Activated CD4-positive, CD25-positive, alpha-beta regulatory T cell (primary cell): ENCODE data around the gene JUNB.

Experiments used
- DNase-seq, 4 experiments: peaks; one replicate each; lab custom pipeline; 2025; lab: John Stamatoyannopoulos, UW

JUNB gene

DNA sequence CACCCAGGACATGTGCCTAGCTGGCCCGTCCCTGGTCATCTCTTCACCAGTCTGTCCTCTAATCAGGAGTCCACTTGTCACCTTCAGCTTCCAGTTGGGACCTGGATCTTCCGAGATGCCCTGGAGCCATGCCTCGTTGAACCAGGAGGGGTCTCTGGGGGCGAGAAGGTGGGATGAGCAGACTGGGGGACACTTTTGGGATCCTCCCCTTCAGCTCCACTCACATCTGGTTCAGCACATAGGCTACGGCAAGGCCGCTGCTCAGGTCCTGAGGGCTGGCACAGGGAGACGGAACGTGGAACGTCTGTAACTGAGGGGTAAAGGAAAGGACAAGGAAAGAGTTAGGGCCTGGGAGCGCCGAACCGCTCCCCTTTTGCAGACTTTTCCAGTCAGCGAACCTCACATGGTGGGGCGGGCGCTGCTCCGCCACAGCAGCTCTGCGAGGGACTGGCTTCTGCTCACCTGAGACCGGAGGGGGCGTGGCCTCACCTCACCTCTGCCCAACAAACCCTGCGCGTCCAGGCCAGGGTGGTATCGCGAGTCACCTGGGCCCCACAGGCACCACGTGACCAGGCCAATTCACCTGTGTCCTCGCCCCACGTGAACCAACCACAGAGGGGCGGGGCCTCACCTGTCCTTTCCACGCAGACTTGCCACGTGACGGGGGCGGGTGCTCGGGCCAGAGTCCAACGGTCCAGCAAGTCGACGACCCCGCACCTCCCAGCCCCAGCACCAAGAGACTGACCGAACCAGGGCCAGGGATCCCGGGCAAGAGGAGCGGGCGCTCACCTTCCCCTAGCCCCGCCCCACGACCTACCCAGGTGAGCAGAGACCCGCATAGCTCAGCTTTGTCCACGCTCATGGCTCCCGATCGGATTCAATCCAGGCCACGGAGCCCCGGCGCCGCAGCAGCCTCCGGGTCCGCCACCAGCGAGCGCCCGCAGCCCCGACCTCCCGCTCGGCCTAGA is 16.4 kb upstream of the JUNB start, which contains the start of gene HOOK2:
HOOK2 (minus strand) TSS at position 965 of the 968 bp plus-strand sequence; CDS start at position 862, 103 bp downstream.
- DNase-seq, result peak in 1 of 4 experiments; percentile 25

DNA sequence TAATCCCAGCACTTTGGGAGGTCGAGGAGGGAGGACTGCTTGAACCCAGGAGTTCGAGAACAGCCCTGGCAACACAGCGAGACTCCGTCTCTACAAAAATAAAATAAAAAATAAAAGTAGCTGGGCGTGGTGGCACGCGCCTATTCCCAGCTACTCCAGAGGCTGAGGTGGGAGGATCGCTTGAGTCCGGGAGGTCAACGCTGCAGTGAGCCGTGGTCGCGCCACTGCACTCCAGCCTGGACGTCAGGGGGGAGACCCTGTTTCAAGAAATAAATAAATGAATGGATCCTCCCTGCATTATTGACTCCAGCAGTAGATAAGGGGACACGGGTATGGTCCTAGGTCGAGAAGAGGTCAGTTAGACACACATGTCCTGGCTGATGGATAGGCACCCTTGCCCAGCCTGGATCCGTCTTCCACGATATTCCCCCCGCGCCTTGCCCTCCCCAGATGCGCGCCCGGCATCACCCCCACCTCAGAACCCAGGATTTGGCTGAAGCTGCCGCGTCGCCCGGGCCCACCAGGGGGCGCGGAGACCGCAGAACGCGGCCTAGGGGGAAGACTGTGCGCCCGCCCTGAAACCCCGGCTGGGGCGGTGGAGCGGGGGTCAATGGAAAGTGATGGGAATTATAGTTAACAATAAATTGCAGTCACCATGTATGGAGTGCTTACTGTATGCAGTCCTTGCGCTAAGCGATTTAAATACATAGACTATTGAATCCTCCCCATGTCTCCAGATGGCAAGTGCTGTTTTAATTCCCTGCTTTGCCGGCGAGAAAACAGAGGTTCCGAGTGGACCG is 13.9 kb upstream of the JUNB start:
- DNase-seq, result peak; percentile 65 to 71 (median 68)

DNA sequence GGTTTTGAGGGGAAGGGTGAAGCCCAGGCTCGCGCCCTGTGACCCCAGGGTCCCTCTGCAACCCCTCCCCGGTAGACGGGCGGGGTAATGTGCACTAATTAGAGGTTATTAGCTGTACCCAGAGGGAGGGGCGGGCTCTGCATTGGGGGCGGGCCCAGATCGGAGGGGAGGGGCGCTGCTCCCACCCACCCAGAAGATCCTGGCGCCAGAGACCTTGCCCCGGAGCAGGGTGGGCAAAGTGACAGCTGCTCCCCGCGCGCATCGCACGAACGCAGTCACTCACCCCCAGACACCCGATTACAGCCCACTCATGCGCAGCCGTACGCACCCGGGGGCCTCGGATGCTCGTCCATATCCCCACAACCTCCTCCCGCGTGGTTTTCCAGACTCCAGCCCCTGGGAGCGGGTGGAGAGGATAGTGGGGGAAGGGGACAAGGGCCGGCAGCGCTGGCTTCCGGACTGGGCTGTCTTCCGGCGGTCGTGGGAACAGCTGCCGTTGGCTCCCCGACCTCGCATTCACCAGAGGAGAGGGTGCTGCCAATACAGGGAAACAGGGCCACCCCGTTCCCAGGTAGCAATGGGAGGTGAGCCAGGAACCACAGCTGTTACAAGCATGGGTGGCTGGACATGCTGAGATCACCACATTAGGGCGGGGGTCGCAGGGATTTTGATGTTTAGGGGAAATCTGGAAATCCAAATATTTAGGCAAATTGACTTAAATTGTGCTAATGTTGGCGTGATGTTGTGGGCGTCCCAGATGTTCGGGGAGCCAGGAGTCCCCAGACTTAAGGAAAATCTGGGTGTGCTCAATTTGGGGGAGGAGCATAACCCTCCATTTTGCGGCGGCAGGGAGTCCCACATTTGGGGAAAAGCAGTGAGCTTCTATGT is 13.0 kb upstream of the JUNB start:
- no peak for DNase-seq

DNA sequence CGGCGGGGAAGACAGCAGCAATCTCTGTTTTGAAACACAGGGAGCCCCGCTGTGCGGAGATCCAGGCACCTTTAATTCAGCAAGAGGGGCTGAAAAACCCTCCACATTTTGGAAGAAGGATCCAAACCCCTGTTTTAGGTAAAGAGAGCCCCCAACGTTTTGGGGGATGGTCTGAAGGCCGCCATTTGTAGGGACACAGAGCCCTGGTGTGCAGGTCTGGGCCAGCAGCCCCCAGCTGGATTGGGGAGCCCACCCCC is 12.5 kb upstream of the JUNB start:
- no peak for DNase-seq

DNA sequence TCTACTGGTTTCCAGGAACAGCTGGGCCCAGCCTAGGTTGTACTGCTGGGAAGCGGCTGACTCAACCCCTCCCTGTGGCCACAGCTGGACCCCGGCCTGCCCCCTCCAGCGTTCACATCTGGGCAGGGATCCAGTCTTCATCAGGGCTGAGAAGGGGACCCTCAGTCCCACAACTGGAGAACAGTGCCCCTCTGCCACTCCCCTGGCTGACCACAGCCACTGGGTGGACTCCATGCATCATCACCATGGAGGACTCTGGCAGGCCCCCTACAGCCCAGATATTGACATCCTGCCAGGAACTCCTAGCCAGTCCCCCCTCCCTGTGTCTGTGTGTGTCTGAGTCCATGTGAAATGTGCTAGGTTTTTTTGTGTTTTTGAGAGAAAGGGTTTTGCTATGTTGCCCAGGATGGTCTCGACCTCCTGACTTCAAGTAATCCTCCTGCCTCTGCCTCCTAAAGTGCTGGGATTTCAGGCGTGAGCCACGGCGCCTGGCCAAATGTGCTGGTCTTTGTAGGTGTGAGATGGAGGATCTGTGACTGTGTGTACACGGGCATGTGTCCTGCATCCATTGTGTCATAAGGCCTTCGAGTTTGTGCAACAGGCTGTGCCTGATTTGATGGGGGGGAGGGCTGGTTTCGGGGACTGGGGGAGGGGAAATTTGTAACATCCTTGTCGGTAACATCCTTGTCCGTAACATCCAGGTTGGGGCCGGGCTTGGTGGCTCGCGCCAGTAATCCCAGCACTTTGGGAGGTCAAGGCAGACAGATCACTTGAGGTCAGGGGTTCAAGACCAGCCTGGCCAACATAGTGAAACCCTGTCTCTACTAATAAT is 11.9 kb upstream of the JUNB start:
- no peak for DNase-seq

DNA sequence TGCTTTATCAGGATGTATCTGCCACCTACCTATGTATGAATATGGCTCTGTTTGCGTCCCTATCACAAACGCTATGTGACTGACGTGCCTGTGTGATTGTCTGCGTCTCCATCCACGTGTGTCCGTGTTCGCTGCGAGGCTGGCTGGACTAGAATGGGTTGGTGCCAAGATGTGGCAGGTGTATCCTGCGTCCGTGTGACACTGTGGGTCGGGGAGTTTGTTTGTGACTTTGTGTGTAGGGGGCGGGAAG is 9.2 kb upstream of the JUNB start:
- no peak for DNase-seq

DNA sequence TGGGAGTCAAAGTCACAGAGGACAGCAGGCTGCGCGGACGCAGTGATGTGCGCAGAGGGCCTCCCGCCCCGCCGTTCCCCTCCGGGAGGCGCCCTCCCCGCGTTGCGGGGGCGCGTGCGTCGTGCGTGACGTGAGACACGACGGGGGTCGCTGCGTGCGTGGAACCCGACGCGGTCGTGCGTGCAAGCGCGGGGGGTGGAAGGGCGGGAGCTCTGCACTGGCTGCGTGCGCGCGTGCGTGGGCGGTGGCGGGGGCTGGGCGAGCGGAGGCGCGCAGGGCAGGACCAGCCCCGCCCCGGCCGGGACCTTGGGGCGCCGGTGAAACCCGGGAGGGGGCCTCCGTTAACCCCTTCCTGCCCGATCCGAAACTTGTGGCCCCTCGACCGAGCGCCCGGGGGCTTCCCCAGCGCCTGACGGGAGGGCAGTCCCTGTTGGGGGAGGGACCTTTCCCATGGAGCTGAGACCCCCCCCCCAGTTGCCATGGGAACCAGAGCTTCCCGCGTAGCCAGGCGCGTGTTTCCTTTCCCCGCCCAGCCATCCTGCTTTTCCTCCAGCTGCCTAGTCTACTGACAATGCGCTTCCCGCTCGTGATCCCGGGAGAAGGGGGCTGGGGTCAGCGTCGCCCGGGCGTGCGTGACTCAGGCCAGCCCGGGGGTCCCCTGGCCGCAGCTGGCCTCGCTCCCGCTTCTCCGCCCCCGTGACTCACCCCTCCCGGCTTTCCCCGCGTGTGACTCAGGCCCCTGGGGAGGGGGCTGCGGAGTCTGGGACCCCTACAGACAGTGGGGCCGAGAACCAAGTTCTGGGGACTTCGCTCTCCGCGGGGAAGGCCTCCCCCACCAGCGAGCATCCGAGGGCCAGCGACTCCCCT is 8.6 kb upstream of the JUNB start:
- DNase-seq, result peak; percentile 62 to 89 (median 84)

DNA sequence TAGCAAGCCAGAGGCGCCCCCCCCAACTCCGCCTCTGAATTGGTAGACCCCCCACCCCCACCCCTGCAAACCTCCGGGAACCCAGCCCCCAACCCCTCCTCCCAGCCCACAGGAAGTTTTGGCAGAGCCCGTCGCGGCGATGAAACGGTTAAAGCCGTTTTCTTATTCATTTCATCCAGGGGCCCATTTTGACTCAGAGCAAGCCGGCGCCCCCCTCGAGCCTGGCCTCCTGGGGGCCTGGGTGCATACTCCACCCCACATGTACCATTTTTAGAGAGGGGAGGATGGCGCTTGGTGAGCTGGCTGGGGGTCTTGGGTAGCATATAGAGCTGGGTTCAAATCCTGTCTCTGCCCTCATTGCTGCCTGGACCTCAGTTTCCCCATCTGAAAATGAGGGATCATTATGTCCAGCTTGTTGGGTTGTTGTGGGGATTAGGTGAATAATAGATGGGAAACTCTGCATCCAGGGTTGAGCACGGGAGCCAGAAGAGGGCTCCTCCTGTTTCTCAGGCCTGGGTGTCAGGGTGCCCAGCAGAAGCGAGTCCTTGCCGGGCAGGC is 7.9 kb upstream of the JUNB start:
- peak in 1 of 4 experiments; percentile 48 for DNase-seq

DNA sequence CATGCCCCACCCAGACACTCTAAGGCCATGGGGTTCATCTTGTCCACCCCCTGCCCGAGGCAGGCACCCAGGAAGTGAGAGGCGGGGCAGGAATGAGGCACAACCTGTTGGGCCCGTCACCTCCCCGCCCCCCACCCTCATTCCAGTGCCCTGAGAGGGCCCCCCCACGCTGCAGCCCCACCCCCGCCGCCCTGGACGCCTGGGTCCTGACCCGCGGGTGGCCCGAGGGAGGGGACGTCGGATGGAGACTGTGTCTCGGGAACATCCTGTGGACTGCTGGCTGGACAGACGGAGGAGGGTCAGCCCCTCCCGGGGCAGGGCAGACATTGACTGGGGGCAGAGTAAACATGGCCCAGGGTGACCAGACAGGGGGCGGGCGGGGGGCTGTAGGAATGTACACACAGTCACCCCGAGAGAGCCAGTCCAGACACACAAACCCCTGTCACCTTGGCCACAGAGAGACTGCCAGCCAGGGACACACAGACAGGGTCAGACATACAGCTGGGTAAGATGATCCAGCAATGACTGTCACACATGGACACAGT is 7.4 kb upstream of the JUNB start:
- no peak for DNase-seq

DNA sequence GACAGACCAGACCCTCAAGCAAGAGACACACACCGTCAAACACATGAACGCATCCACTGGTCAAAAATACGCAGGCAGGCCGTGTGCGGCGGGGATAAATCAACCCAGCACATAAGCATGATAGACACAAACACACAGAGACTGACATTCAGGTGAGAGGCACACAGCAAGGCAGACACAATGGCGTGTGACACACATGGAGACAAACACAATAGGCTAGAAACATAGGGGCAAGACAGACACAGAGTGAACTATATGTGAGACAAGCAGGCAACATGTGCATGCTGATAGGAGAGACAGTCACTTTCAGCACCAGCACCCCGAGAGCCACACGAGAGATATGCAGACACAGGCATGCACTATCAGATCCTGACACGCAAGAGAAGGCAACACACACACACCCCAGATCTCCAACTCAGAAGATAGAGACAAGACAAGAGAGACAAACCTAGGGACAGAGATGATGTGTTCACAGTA is 6.9 kb upstream of the JUNB start:
- DNase-seq, result no peak

DNA sequence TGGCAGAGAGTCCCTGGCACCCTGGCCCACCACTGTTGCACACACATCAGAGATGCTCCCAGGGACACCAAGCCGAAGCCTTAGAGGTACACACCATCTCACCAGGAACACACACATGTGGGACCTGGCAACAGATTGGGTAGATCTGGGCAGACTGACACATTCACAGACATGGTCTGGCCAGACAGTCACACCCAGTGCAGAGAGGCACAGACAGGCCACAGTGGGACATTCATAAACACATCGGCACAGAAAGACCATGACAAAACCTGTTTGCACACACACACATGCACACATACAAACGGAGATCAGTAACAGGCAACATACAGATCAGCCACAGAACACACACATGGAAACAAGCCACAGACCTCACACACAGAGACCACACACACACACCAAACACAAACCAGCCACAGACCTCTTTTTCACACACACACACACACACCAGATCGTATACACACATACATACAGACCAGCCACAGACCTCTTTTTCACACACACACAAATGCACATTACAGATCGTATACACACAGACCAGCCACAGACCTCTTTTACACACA is 6.3 kb upstream of the JUNB start:
- DNase-seq, result no peak

DNA sequence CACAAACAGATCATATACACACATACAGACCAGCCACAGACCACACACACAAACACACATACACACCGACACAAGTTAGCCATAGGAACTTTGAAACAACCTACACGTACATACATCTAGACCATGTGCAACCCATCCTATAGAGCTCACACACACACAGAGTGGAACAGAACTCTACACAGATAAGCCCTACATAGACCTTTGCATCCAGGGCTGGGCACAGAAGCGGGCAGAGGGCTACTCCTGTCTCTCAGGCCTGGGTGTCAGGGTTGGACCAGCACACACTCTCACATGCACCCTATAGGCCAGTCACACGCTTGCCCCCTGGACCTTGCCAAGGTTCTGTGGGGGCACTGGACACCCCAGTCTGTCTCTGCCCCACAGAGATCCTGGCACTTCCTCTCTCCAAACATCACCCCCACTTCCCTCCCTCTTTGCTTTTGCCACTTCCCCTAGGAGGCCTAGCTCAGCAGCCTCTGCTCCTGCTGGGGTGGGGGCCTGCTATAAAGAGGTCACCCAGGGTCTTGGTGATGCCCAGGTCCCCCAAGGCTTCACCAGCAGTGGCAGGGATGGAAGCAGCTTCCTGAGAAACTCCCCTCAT is 5.8 kb upstream of the JUNB start:
- DNase-seq, result no peak

DNA sequence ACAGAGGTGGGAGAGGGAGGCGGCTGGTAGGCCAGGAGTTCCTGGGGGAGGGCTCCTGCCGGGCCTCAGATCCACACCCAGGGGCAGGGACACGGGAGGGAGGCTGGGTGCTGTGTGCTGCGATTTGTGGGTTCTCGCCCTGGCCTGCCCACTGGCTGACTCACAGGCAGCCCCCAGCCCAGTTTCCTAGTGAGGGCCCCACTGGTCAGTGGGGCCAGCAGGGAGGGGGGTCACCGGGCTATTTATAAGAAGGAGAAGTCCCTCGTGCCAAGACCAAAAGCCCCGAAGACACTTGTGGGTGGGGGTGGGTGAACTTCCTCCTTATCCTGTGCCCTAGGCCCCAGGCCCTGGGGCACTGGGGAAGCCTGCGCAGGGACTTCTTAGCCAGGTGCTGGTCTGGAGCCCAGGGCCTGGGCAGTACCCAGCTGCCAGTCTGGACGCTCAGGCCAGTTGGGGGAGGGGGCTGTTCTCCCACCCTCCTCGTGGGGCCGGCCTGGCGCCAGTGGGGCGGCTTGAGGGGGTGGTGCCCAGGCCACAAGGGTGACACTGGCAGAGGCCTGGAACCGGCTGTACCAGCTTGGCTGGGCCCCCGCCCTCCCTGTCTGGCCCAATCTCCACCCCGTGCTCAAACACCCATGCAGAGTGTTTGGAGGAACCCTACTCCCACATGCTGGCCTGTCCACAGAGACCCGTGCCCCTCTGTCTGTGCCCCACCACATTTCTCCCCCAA is 5.0 kb upstream of the JUNB start:
- DNase-seq, result no peak

DNA sequence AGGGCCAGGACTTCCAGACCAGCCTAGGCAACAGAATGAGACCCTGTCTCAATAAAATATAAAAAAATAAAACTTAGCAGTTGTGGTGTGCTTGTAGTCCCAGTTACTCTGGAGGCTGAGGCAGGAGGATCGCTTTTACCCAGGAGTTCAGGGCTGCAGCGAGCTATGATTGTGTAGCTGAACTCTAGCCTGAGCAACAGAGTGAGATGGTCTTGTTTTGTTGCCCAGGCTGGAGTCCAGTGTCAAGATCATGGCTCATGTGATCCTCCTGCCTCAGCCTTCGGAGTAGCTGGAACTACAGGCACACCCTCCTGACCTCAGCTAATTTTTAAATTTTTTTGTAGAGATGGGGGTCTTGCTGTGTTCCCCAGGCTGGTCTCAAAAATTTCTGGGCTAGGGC is 4.3 kb upstream of the JUNB start:
- no peak for DNase-seq

DNA sequence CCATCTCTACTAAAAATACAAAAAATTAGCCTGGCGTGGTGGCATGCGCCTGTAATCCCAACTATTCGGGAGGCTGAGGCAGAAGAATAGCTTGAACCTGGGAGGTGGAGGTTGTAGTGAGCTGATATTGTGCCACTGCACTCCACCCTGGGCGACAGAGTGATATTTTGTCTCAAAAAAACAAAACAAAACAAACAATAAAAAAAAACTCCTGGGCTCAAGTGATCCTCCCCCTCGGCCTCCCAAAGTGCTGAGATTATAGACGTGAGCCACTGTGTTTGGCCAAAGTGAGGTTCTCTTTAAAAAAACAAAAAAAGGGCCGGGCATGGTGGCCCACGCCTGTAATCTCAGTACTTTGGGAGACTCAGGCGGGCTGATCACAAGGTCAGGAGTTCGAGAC is 3.8 kb upstream of the JUNB start:
- DNase-seq, result no peak

DNA sequence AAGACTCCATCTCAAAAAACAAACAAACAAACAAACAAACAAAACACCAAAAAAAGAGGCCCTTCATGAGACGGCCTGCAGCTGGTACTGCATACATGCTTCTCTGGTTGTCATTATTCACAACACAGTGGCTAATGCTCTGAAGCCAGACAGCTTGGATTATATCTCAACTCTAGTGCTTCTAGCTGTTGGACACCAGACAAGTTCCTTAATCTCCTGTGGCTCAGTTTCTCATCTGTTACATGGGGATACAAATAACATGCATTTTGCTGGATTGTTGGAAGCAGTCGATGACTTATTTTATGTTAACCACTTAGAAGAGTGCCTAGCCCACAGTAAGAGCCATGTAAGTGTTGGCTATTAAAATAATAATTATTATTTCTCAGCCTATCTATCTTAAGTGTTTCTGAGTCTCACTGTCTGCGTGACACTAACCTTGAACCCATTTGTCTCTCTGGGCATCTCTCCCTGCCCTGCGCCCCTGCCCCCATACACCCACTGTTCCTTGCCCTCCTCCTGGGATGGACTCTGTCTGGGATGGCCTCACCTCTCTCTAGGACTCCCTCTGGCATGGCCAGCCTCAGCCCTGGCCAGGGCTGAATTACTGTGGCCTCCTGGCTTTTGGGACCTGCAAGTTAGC is 3.1 kb upstream of the JUNB start:
- no peak for DNase-seq

DNA sequence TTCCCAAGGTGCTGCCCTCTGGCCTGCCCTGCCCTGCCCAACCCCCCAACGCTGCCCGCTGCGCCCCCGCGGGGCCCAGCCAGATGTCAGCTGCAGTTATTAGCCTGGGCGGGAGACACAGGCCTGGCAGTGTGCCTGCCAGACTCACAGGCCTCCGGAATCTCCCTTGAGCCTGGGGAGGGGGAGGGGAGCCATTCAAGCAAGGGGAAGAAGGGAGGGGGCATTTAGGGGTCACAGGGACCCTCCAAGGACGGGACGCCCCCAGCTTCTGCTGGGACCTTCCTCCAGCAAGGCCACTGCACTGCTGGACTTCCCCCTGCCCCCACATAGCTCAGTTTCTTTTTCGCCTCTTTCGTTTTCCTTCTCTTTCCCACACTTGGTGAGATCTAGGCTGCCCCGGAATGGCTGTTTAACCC is 2.6 kb upstream of the JUNB start:
- DNase-seq, result no peak
